IMR-90 (cell line): ENCODE data around the gene TPRKB. TPM values are rescaled to one million over a fixed set of nuclear protein-coding genes. Genes with fewer than 3 reads are reported as not detected.
"Not testable (repeated sequence)": the region's sequence is repeated elsewhere in the genome, so short reads cannot be mapped to it uniquely, and the experiment has no call there.

ENCODE experiments used
- ATAC-seq: fragments of 200-7000 bp; cut with Tn5 transposase; 2 replicates; pipeline ENCODE4 v1.9.1; 2020; ENCODE audit warnings: low read depth, mild to moderate bottlenecking, moderate library complexity
- BruUV-seq: library from RNA; stranded (reverse); fragments of 400-500 nt; replicated peaks from 2 replicates; lab custom pipeline; 2021; lab: Mats Ljungman, UMichigan
- CTCF ChIA-PET: fragments of 300-600 bp; formaldehyde crosslinking; extraction: SDS; loops from one replicate; lab custom pipeline; 2021; ENCODE audit warnings: antibody characterized with exemption; lab: Yijun Ruan, JAX
- POLR2A ChIA-PET: fragments of 300-600 bp; sonication (Branson Sonifier 250); formaldehyde crosslinking; loops from one replicate; lab custom pipeline; 2022; ENCODE audit warnings: antibody characterized with exemption; ENCODE audit not compliant: unreplicated experiment; lab: Charles Lee
- DNase-seq: peaks from one replicate; pipeline ENCODE4 v3.0.0; 2013
- H2AFZ ChIP-seq: replicated peaks from 2 replicates; pipeline ENCODE3; 2013; ENCODE audit warnings: low read length, mild to moderate bottlenecking; ENCODE audit not compliant: poor library complexity
- H2AK5ac ChIP-seq: 2 replicates; pipeline ENCODE4 v1.6.1; 2013; ENCODE audit warnings: low read depth, low read length, inconsistent platforms
- H2AK9ac ChIP-seq: replicated peaks from 2 replicates; pipeline ENCODE3; 2013; ENCODE audit warnings: mild to moderate bottlenecking, low read depth, low read length, moderate library complexity; ENCODE audit not compliant: poor library complexity
- H2BK120ac ChIP-seq: 2 replicates; pipeline ENCODE4 v1.6.1; 2013; ENCODE audit warnings: low read depth, low read length, inconsistent platforms
- H2BK15ac ChIP-seq: 3 replicates; pipeline ENCODE4 v1.6.1; 2013; ENCODE audit warnings: low read depth, low read length, inconsistent platforms
- H2BK20ac ChIP-seq: 2 replicates; pipeline ENCODE4 v1.6.1; 2013; ENCODE audit warnings: low read depth, mild to moderate bottlenecking, inconsistent platforms, low read length, moderate library complexity
- H2BK5ac ChIP-seq: 2 replicates; pipeline ENCODE4 v1.6.1; 2013; ENCODE audit warnings: mild to moderate bottlenecking, low read depth, low read length, inconsistent platforms; ENCODE audit not compliant: poor library complexity, severe bottlenecking
- H3K14ac ChIP-seq: replicated peaks from 2 replicates; pipeline ENCODE4 v1.6.1; 2013; ENCODE audit warnings: low read depth, low read length, inconsistent platforms
- H3K18ac ChIP-seq: 2 replicates; pipeline ENCODE4 v1.6.1; 2013; ENCODE audit warnings: low read depth, low read length, control low read depth
- H3K23ac ChIP-seq: 2 replicates; pipeline ENCODE4 v1.6.1; 2013; ENCODE audit warnings: low read depth, low read length, inconsistent platforms
- H3K27ac ChIP-seq: 2 replicates; pipeline ENCODE4 v1.5.1; 2013; ENCODE audit warnings: mild to moderate bottlenecking, control low read depth, low read length; ENCODE audit not compliant: insufficient read depth
- H3K27me3 ChIP-seq: 2 replicates; pipeline ENCODE4 v1.6.1; 2013; ENCODE audit warnings: low read length; ENCODE audit not compliant: control insufficient read depth, insufficient read depth
- H3K36me3 ChIP-seq: 2 replicates; pipeline ENCODE4 v1.6.1; 2013; ENCODE audit warnings: low read length, mixed read lengths; ENCODE audit not compliant: control insufficient read depth, insufficient read depth
- H3K4ac ChIP-seq: 2 replicates; pipeline ENCODE4 v1.6.1; 2013; ENCODE audit warnings: low read depth, low read length, inconsistent platforms
- H3K4me1 ChIP-seq: 2 replicates; pipeline ENCODE4 v1.6.1; 2013; ENCODE audit warnings: low read length, mixed read lengths; ENCODE audit not compliant: control insufficient read depth, insufficient read depth
- H3K4me2 ChIP-seq: 2 replicates; pipeline ENCODE4 v1.6.1; 2013; ENCODE audit warnings: low read depth, mild to moderate bottlenecking, control low read depth, low read length, moderate library complexity
- H3K4me3 ChIP-seq: 2 replicates; pipeline ENCODE4 v1.5.1; 2013; ENCODE audit warnings: low read depth, mild to moderate bottlenecking, control low read depth, low read length, moderate library complexity; ENCODE audit not compliant: insufficient read depth
- H3K56ac ChIP-seq: 2 replicates; pipeline ENCODE4 v1.6.1; 2013; ENCODE audit warnings: low read length, inconsistent platforms; ENCODE audit not compliant: insufficient read depth; ENCODE audit errors: extremely low read depth
- H3K79me1 ChIP-seq, 2 experiments: 2 replicates each; pipeline ENCODE4 v1.6.1; 2013; ENCODE audit warnings: low read length in 2 of 2, inconsistent platforms in 1 of 2, low read depth in 1 of 2
- H3K9ac ChIP-seq: 2 replicates; pipeline ENCODE4 v1.6.1; 2013; ENCODE audit warnings: low read depth, low read length, control low read depth
- H3K9me1 ChIP-seq: 2 replicates; pipeline ENCODE4 v1.6.1; 2013; ENCODE audit warnings: low read length, inconsistent platforms; ENCODE audit not compliant: insufficient read depth
- H3K9me3 ChIP-seq: 2 replicates; pipeline ENCODE4 v1.6.1; 2013; ENCODE audit warnings: low read length; ENCODE audit not compliant: control insufficient read depth, insufficient read depth
- H4K20me1 ChIP-seq: 2 replicates; pipeline ENCODE4 v1.6.1; 2013; ENCODE audit warnings: low read length, inconsistent platforms; ENCODE audit not compliant: insufficient read depth
- H4K5ac ChIP-seq: 2 replicates; pipeline ENCODE4 v1.6.1; 2013; ENCODE audit warnings: mild to moderate bottlenecking, low read depth, low read length, control low read depth
- H4K8ac ChIP-seq, 2 experiments: 2 replicates each; pipeline ENCODE4 v1.6.1; 2013; ENCODE audit warnings: low read depth in 2 of 2, low read length in 2 of 2, control low read depth in 1 of 2, inconsistent platforms in 1 of 2
- H4K91ac ChIP-seq: 2 replicates; pipeline ENCODE4 v1.6.1; 2013; ENCODE audit warnings: low read depth, low read length, inconsistent platforms; ENCODE audit not compliant: insufficient read depth
- WGBS, 2 experiments: methylation state at CpG; one replicate each; pipeline versions ENCODE4 v1.1.5 to v1.1.7; 2013; ENCODE audit warnings: missing lambda C conversion rate in 2 of 2; ENCODE audit not compliant: insufficient read length in 1 of 2; ENCODE audit errors: extremely low coverage in 2 of 2; 5-methylcytosine and 5-hydroxymethylcytosine counted together
- dilution Hi-C: fragments of 300-500 bp; cut with HindIII; formaldehyde crosslinking; loops from one replicate; pipeline ENCODE4 v1.14.3; 2018; ENCODE audit warnings: low sequenced_read_pairs; ENCODE audit not compliant: unreplicated experiment
- in situ Hi-C: fragments of 300-500 bp; cut with MboI; formaldehyde crosslinking; loops from 3 replicates; pipeline ENCODE4 v1.14.3; 2019; ENCODE audit warnings: low sequenced_read_pairs, inconsistent platforms, mixed read lengths
- intact Hi-C: fragments of 100-400 bp; cut with micrococcal nuclease; formaldehyde crosslinking; loops from 2 replicates; pipeline ENCODE4 v1.10.0; 2022
- polyA plus RNA-seq, 3 experiments: library from polyadenylated mRNA; depleted of rRNA; stranded (reverse); fragments of >200 nt; gene quantifications; 2 replicates each; pipeline ENCODE4 v1.2.3, GENCODE V29; 2012; ENCODE audit warnings: low replicate concordance in 1 of 3
- total RNA-seq: library from RNA; depleted of rRNA; stranded (reverse); fragments of >200 nt; gene quantifications from 2 replicates; pipeline ENCODE4 v1.2.3, GENCODE V29; 2012

Gene TPRKB
- total and polyA plus RNA-seq, 2 of the 4 experiments (the other 2 are of a cell fraction): 35.3 to 37.6 TPM

DNA sequence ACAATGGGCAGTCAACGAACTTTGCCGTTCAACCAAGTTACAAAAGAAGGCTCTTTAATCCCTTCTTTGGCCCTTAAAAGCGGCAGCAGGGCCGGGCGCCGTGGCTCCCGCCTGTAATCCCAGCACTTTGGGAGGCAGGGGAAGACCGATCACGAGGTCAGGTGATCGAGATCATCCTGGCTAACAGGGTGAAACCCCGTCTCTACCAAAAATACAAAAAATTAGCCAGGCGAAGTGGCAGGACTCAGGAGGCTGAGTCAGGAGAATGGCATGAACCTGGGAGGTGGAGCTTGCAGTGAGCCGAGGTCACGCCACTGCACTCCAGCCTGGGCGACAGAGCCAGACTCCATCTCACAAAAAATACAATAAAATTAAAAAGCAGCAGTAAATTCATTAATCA, 46.3 kb upstream of the TPRKB start:
- H3K14ac ChIP-seq, H3K27me3 ChIP-seq, H2BK5ac ChIP-seq, H3K56ac ChIP-seq, H3K4me3 ChIP-seq, H3K36me3 ChIP-seq, H2BK120ac ChIP-seq, DNase-seq, H2AFZ ChIP-seq, H3K18ac ChIP-seq, H3K9ac ChIP-seq, CTCF ChIA-PET, H3K4me2 ChIP-seq, H4K91ac ChIP-seq, H4K8ac ChIP-seq, dilution Hi-C loops, H2BK20ac ChIP-seq, H3K9me1 ChIP-seq, in situ Hi-C loops, BruUV-seq, H4K20me1 ChIP-seq, H2AK9ac ChIP-seq, H3K9me3 ChIP-seq, H3K23ac ChIP-seq, H3K4me1 ChIP-seq, intact Hi-C loops, ATAC-seq, H4K5ac ChIP-seq, H2AK5ac ChIP-seq, POLR2A ChIA-PET, H3K27ac ChIP-seq, H3K4ac ChIP-seq, H2BK15ac ChIP-seq: not testable (repeated sequence)
- no CpG with 5 or more reads among the region's 15 CpGs for WGBS, 2 experiments
- peaks cover 7 to 13% of the 10 kb centered on the region in 2 experiments; a peak in 2 of 4 replicates for H3K79me1 ChIP-seq
